ENCODE data around the gene GPR176.
"Not testable (repeated sequence)": the region's sequence is repeated elsewhere in the genome, so short reads cannot be mapped to it uniquely, and the experiment has no call there.

GPR176 gene

GRCh38 chr15:39896846-39897245 is 23.2 kb downstream of the GPR176 start:
- no peak for TF ChIP-seq CTCF (IDR thresholded peaks at IDR 0.05; ENCODE audit: insufficient read depth, low read depth, low read length, missing control alignments)
- no peak overlapping the region for H3K4me3 ChIP-seq (ENCODE audit: low read depth, low read length)
- DNase-seq (ENCODE audit: low read depth), result no peak

DNA sequence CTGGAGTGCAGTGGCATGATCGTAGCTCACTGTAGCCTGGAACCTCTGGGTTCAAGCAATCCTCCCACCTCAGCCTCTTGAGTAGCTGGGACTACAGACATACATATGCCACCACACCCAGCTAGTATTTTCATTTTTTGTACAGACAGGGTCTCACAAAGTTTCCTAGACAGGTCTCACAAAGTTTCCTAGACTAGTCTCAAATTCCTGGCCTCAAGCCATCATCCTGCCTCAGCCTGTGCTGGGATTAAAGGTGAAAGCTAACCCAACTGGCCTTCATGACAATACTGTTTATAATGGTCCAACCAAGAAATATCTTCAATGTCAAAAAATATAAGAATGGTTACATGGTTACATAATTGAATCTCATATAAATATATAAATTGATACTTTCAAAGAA is 24.0 kb downstream of the GPR176 start:
- no peak overlapping the region for H3K4me3 ChIP-seq (ENCODE audit: low read depth, low read length)
- DNase-seq (ENCODE audit: low read depth), result no peak
- no peak for TF ChIP-seq CTCF (IDR thresholded peaks at IDR 0.05; ENCODE audit: insufficient read depth, low read depth, low read length, missing control alignments)

GRCh38 chr15:39893051-39893450 is 27.0 kb downstream of the GPR176 start:
- DNase-seq (ENCODE audit: low read depth); H3K4me3 ChIP-seq (ENCODE audit: low read depth, low read length): not testable (repeated sequence)

GRCh38 chr15:39892418-39892817 is 27.6 kb downstream of the GPR176 start:
- TF ChIP-seq CTCF (IDR thresholded peaks at IDR 0.05; ENCODE audit: insufficient read depth, low read depth, low read length, missing control alignments), result no peak

DNA sequence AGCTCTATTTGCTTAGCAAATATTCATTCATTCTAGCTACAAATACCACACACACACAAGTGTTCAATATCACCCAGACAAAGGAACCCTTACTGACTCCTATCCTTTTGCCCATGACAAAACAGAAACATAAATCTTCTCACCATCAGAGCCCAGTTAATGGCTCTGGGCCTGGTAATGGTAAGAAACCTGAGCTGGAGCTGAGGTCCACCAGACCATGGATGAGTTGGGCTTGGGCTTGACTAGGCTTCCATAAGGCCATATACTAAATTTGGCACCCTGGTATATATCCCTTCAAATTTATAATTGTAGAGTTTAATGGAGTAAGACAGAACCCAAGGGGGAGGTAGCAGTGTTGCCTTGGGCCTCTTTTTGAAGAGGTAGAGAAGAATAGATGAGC is 29.4 kb downstream of the GPR176 start:
- no peak for TF ChIP-seq CTCF (IDR thresholded peaks at IDR 0.05; ENCODE audit: insufficient read depth, low read depth, low read length, missing control alignments)
- no peak for DNase-seq (ENCODE audit: low read depth)
- H3K4me3 ChIP-seq (ENCODE audit: low read depth, low read length), result no peak overlapping the region

More at GRCh38 chr15:39892418-39892817, 27.6 kb downstream of the GPR176 start:
- no peak for DNase-seq (ENCODE audit: low read depth)
- no peak overlapping the region for H3K4me3 ChIP-seq (ENCODE audit: low read depth, low read length)

DNA sequence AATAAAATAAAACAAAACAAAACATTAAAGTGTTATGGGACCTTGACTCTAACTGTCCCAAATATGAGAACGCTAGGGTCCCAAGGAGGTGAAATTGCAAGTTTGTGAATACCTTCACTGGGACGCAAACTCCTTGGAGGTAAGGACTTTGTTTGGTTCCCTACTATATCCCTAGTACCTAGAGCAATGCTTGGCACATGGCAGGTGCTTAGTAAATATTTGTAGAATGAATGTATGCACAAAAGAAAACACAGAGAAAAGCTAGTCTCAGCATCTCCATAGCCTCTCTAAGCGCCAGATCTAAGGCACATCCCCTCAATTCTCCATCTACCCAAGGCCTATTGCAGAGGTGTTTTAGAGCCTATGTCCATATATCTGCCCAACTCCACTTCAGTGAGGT is 30.5 kb downstream of the GPR176 start:
- no peak for TF ChIP-seq CTCF (IDR thresholded peaks at IDR 0.05; ENCODE audit: insufficient read depth, low read depth, low read length, missing control alignments)
- no peak overlapping the region for H3K4me3 ChIP-seq (ENCODE audit: low read depth, low read length)
- no peak for DNase-seq (ENCODE audit: low read depth)

- DNase-seq (ENCODE audit: low read depth), result no peak
- H3K4me3 ChIP-seq (ENCODE audit: low read depth, low read length), result no peak overlapping the region
- no peak for TF ChIP-seq CTCF (IDR thresholded peaks at IDR 0.05; ENCODE audit: insufficient read depth, low read depth, low read length, missing control alignments)
Measured at GRCh38 chr15:39888809-39889208, 31.3 kb downstream of the GPR176 start.

All from GM12865 (cell line).